Stimulated activated CD8-positive, alpha-beta memory T cell treated with anti-CD3 and anti-CD28 coated beads, Interleukin-15, amount 100 ng/mL, for 4 hours (primary cell): ENCODE data around the gene ITGB3.
"Not testable (repeated sequence)": the region's sequence is repeated elsewhere in the genome, so short reads cannot be mapped to it uniquely, and the experiment has no call there.

Experiments
- DNase-seq, 2 donors: peaks; one replicate each; pipeline ENCODE4 v3.0.0-alpha.2; 2020; ENCODE audit warnings: low read depth in 2 of 2

The ITGB3 gene

DNA sequence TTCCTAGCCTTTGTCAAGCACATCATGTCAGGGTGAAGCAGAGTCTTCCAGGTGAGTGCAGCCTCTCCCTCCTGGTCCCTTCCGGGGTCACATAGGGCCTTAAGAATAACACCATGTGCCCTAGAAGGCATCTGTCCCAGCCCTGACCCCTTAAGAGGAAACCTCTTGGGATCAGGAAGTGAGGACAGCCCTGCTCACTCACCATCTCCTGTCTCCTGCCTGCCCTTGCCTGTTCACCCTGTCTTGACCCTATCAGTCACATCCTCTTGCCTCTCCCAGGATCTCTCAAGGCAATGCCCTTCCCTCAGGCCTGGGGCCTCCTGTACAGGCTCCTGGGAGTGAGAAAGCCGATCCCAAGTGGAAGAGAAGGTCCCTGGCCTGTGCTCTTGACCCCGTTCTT is 30.6 kb upstream of the ITGB3 start:
- no peak for DNase-seq

DNA sequence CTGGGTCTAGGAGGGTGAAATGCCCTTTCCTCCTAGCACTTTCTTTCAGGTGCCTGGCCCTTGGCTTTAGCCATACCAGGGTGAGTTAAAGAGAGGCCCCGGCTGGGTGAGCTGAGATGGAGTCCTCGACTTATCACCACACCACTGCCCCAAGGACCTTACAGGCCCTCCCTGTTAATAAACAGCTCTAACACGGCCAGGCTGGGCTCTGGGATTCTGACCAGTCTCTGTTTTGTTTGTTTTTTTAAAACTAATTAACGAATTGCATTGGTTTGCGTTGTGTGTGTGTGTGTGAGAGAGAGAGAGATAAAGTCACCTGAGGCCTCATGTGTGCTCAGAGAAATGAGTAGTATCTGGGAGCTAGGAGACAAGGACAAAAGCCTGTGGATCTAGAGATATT is 30.2 kb upstream of the ITGB3 start:
- DNase-seq: no peak

DNA sequence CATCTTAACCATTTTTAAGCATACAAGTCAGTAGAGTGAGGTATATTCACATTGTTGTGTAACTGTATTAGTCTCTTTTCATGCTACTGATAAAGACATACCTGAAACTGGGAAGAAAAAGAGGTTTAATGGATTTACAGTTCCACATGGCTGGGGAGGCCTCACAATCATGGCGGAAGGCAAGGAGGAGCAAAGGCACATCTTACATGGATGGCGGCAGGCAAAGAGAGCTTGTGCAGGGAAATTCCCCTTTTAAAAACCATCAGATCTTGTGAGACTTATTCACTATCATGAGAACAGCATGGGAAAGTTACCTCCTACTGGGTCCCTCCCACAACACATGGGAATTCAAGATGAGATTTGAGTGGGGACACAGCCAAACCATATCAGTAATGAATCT is 29.6 kb upstream of the ITGB3 start:
- not testable (repeated sequence) for DNase-seq

DNA sequence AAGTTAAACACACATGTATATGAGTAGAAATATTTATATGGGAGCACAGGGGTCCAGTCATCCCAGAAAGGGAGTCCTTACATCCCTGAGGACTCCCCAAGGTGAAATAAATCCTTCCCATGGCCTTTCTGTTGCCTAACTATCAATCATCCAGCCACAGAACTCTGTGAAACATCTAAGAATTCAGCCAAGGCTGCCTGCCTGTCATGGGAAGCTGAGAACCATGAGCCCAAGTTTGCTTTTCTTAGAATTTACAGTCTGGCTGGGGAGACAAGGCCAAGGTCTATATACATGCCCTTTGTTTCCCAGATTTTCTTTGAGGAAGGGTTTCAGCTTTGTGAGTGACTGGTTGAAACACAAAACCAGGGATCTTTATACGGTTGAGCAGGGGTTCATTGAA is 28.7 kb upstream of the ITGB3 start:
- no peak for DNase-seq

GRCh38 chr17:47225436-47225858 is 28.2 kb upstream of the ITGB3 start:
- DNase-seq: no peak

GRCh38 chr17:47225911-47226688 is 27.5 kb upstream of the ITGB3 start:
- no peak for DNase-seq

GRCh38 chr17:47227862-47228261 is 25.8 kb upstream of the ITGB3 start:
- DNase-seq: no peak

DNA sequence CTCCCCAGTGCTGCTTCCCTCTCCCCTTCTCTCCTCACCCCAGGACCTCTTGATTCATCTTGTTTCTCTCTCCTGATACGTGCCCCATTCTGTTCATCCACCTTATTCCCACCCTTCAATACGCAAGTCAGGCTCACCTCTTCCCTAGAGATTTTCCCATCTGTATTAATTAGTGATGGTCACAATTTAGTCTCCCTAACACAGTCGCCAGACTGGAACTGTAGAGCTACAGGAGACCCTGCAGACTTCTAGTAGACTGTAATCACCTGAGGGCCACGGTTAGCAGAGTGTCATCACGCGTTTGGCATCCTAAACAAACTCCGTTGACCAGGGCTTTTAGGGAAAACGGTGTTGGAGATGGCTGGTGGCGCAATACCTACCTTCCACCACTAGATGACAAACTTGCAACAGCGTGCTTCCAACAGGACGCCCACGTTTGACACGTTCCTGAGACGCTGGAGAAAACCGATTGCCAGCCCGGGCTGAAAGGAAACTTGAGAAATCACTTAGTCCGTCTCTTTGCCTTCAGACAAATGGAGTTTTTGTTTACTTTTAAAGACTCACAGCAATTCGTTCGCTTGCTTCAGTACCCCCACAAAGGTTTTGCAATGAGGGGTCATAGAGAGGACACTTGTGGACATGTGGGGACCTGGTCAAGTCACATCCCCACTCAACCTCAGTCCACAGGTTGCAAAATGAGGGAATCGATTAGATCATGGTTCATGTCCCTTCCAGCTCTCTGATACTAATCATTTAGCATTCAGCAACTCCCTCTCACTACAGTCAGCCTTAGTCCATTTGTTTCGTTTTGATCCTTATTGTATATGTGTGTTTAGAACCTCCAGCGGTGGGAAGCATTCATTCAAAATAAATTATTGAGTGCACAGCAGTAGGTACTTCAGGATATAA is 23.8 kb upstream of the ITGB3 start:
- DNase-seq: peak; percentile 32 to 63

- DNase-seq: no peak
Observed at GRCh38 chr17:47230864-47231263, 22.8 kb upstream of the ITGB3 start.

- no peak for DNase-seq
Observed at GRCh38 chr17:47231334-47231733, 22.3 kb upstream of the ITGB3 start.

- no peak for DNase-seq
Observed at GRCh38 chr17:47231866-47232265, 21.8 kb upstream of the ITGB3 start.

DNA sequence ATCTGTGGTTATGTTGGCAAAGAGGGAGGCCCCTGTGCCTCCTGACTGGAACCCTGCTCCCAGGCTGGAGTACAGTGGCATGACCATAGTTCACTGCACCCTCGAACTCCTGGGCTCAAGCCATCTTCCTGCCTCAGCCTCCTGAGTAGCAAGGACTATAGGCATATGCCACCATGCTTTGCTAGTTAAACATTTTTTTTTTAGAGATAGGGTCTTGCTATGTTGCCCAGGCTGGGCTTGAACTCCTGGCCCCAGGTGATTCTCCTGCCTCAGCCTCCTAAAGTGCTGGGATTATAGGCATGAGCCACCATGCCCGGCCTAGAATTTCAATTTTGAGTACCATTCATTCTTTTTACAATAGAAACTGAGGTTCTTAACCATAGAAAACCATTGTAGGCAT is 21.2 kb upstream of the ITGB3 start:
- no peak for DNase-seq

DNA sequence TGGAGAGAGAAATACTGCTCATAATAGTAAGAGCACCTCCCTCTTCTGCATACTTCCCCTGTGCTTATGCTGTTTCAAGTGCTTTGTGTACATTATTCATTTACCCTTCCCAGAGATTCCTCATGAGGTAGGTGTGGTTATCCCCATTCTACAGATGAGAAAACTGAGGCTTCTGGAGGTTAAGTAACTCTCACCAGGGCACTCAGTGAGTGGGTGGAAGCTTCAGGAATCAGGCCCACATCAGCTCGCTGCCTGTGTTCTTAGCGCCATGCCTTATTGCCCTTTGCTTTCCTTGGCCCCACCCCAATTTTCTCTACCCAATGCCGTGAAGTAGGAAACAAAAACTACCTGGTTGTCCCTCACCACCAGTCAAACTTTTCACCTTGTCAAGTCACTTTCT is 18.1 kb upstream of the ITGB3 start:
- no peak for DNase-seq

GRCh38 chr17:47235923-47236322 is 17.7 kb upstream of the ITGB3 start:
- no peak for DNase-seq

DNA sequence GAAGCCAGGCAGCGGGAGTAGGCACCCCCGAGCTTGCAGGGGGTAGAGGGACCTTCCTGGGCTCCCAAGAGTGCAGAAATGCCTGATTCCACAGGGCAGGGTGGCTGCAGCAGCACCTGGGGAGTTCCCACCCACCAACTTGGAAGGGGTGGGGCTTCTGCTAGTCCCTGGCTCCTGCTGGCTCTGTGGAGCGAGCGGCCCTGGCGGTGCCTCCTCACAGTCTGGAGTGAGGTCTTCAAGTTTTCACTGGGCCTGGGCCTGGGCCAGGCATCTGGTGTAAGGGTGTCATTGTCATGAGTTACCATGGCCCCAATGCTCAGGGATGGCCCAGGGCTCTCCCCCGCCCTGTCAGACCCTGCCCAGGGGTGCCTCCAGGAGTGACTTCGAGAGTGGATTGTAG is 15.8 kb upstream of the ITGB3 start:
- DNase-seq: no peak

DNA sequence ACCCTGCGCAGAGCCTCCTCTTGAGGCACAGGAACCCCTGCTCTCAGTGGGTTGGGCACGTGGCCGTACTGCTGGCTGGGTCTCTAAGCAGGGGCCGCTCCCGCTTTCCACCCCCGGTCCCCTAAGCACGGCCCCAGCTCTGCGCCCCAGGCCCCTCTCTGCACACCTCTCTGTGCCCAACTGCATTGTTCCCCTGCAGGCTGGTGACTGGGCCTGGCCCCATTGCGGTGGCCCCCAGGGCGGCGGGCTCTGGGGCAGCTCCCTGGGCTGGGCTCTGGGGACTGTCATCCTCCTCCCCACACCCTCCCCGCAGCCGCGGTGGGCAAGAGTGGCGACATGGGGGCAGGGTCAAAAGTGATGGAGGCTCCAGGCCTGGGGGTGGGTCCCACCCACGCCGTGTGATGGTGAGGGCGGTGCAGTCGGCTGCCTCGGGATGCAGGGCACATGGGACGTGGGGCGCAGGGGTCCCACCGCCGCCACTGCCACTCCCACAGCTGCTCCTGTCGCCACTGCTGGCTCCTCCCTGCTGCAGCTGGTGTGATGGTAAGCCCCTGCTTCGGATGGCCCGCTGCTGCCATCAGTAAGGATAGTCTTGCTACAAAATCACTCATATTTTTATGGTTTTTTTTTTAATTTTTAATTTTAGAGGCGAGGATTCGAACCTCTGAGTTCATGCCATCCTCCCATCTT is 15.2 kb upstream of the ITGB3 start:
- no peak for DNase-seq

DNA sequence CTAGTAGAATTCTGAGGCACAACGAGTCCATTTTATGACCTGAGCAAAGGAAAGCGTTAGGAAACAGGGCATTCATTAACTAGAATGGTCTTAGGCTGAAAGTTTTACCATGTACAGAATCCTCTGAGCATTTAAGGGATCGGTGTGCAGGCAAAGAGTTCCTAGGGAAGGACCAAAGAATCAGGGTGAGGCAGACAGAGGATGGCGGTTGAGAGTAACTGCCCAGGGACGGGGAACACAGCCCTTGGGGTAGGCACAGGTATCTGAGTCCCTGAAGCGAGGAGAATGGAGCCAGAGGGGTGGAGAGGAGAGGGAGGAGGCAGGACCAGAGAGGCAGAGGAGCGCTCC is 14.0 kb upstream of the ITGB3 start:
- DNase-seq: no peak

DNA sequence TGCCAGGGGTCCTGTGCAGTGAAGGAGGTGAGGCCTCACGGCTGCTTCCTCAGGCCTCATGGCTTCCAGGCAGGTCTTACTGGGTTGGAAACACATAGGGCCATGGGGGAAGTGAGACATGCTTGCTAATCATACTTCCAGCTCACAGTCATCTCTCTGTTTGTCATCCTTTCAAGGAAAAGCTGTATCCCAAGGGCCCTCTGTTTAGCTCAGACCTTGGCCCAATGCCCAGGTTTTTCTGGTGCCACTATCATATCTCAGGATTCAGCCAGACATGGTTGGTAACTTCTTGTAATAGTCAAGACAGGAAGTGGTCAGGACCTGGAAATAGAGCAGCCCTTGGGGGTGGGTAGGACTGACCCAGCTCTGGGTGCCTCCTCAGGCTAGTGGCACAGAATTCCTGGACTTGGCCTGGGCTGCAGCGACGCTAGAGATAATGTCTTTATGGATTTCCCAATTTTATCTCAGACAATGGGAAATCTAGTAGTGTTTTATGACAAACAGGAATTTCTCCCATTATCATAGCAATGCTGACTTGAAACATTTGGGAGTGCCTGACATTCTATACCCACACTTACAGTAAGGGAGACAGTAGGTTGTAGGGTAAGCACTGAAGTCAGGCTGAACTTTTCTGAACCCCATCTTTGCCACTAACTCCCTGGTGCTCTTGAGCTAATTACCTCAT is 13.5 kb upstream of the ITGB3 start:
- DNase-seq: no peak

- no peak for DNase-seq
Observed at GRCh38 chr17:47240806-47241205, 12.8 kb upstream of the ITGB3 start.

DNA sequence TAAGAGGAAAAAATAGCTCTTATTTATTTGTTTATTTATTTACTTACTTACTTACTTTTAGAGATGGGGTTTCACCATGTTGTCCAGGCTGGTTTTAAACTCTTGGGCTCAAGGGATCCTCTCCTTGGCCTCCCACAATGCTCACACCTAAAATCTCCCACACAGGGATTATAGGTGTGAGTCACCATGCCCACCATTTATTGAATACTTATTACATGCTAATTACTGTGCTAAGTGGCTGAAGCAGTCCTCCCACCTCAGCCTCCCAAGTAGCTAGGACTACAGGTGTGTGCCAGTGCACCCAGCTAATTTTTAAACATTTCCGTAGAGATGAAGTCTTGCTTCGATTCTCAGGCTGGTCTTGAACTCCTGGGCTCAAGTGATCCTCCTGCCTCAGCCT is 11.0 kb upstream of the ITGB3 start:
- no peak for DNase-seq

DNA sequence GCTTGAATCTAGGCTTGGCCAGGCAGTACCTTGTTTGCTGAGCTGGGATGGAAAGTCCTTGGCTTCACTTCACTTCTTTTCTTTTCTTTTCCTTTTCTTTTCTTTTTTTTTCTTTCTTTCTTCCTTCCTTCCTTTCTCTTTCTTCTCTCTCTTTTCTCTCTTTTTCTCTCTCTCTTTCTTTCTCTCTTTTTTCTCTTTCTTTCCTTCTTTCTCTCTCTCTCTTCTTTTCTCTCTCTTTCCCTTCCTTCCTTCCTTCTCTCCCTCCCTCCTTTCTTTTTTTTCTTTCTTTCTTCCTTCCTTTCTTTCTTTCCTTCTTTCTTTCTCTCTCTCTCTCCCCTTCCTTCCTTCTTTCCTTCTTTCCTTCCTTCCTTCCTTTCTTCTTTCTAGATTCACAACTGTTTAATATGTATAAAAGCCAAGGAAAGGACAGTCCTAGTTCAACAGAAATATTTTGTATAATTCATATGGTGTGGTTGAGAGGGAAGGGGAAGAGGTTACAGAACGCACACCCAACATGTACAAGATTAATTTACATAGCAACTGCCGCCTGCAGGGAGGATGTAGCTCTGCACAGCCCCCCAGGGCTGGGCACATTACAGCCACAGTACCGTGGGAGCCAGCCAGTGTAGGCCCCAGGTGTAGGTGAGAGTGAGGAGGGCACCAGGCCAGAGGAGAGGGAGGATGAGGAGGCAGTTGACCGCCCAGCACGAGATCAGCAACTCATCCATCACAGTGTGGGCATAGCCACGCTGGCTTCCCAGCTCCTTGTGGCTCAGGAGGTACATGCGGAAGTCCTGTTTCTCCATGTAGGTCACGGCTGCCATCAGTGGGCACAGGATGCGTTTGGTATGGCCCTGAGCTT is 9.7 kb upstream of the ITGB3 start:
- no peak for DNase-seq
